MCF 10A (cell line): ENCODE data around the gene GOLT1A. TPM values are rescaled to one million over a fixed set of nuclear protein-coding genes. Genes with fewer than 3 reads are reported as not detected.

Experiments used
- BruUV-seq: library from RNA; stranded (reverse); fragments of 400-500 nt; replicated peaks from 2 replicates; lab custom pipeline; 2021; lab: Mats Ljungman, UMichigan
- CTCF ChIA-PET: fragments of 300-600 bp; sonication (Branson Sonifier 250); formaldehyde crosslinking; extraction: SDS; loops from one replicate; lab custom pipeline; 2021; ENCODE audit warnings: antibody characterized with exemption, inconsistent platforms; lab: Yijun Ruan, JAX
- POLR2A ChIA-PET: fragments of 300-600, 350-650 bp; sonication (Branson Sonifier 250); formaldehyde crosslinking; extraction: SDS; loops from one replicate; lab custom pipeline; 2020; ENCODE audit warnings: antibody characterized with exemption, inconsistent platforms; lab: Yijun Ruan, JAX
- DNase-seq: peaks from one replicate; pipeline ENCODE4 v3.0.0-alpha.2; 2018; ENCODE audit not compliant: unreplicated experiment
- H3K27ac Mint-ChIP-seq: one replicate; pipeline ENCODE4 v1.8.0; 2022; ENCODE audit warnings: mild to moderate bottlenecking, low read depth, mixed read lengths; ENCODE audit not compliant: unreplicated experiment
- H3K27me3 Mint-ChIP-seq: one replicate; pipeline ENCODE4 v1.8.0; 2022; ENCODE audit warnings: mixed read lengths; ENCODE audit not compliant: insufficient read depth, unreplicated experiment
- H3K36me3 Mint-ChIP-seq: one replicate; pipeline ENCODE4 v1.8.0; 2022; ENCODE audit warnings: mild to moderate bottlenecking, moderate library complexity, mixed read lengths; ENCODE audit not compliant: insufficient read depth, unreplicated experiment
- H3K4me1 Mint-ChIP-seq: one replicate; pipeline ENCODE4 v1.8.0; 2022; ENCODE audit warnings: mixed read lengths; ENCODE audit not compliant: insufficient read depth, unreplicated experiment
- H3K4me3 Mint-ChIP-seq: one replicate; pipeline ENCODE4 v1.8.0; 2022; ENCODE audit warnings: mild to moderate bottlenecking, moderate library complexity, mixed read lengths; ENCODE audit not compliant: unreplicated experiment
- H3K9me3 Mint-ChIP-seq: one replicate; pipeline ENCODE4 v1.8.0; 2022; ENCODE audit warnings: mixed read lengths; ENCODE audit not compliant: unreplicated experiment
- CTCF ChIP-seq: fragments of 200-600 bp; IDR thresholded peaks from one replicate; pipeline ENCODE4 v1.8.0; 2022; ENCODE audit warnings: antibody characterized with exemption, mild to moderate bottlenecking; ENCODE audit not compliant: unreplicated experiment
- intact Hi-C: fragments of 100-400 bp; cut with micrococcal nuclease; formaldehyde crosslinking; loops from 2 replicates; pipeline ENCODE4 v1.14.1; 2022
- total RNA-seq: library from RNA; stranded (reverse); gene quantifications from 2 replicates; pipeline ENCODE4 v1.2.3, GENCODE V29; 2022

The GOLT1A gene
- total RNA-seq, 1 experiment from 2014 or later, result 11.5 TPM

- POLR2A ChIA-PET, result interaction anchor here (1.0 to 1.1 kb wide), 2 partner anchors 9 to 82 kb away, joined by 3 read pairs; no protein-coding TSS in a partner anchor
- no TSS peak for BruUV-seq
- Mint-ChIP-seq H3K36me3 (peaks cover 82% of the 10 kb centered on the region), H3K4me1 (no peaks in the 10 kb centered on the region), H3K4me3 (no peak overlapping the region), H3K27me3 (no peaks in the 10 kb centered on the region), H3K27ac (no peak overlapping the region), H3K9me3 (no peaks in the 10 kb centered on the region)
- intact Hi-C loops, result no loop called here
- TF ChIP-seq CTCF, result no peak
- CTCF ChIA-PET, result interaction anchor here (0.5 to 1.7 kb wide), 4 partner anchors 43 to 424 kb away, joined by 3 to 9 read pairs (median 4); no protein-coding TSS in a partner anchor
- DNase-seq, result no peak
These were observed 36.1 kb upstream of the GOLT1A start for GRCh38 chr1:204249736-204250427.

- peaks cover 86% of the 10 kb centered on the region for H3K36me3 Mint-ChIP-seq
- BruUV-seq, result no TSS peak
- no peak for TF ChIP-seq CTCF
- ChIA-PET CTCF (interaction anchor here (0.8 to 4.1 kb wide), 4 partner anchors 10 to 115 kb away, joined by 3 to 23 read pairs (median 6); no protein-coding TSS in a partner anchor), POLR2A (interaction anchor here (1.3 to 1.5 kb wide), 2 partner anchors 9 to 40 kb away, joined by 3 to 4 read pairs; no protein-coding TSS in a partner anchor)
- intact Hi-C loops, result no loop called here
- no peak overlapping the region for H3K27ac Mint-ChIP-seq
- no peaks in the 10 kb centered on the region for H3K9me3 Mint-ChIP-seq
- no peaks in the 10 kb centered on the region for H3K27me3 Mint-ChIP-seq
- H3K4me1 Mint-ChIP-seq, result no peaks in the 10 kb centered on the region
- DNase-seq, result no peak
- no peak overlapping the region for H3K4me3 Mint-ChIP-seq
These were observed 35.2 kb upstream of the GOLT1A start for GRCh38 chr1:204248954-204249353.

GRCh38 chr1:204246876-204247275 lies 33.1 kb upstream of the GOLT1A start:
- CTCF ChIA-PET, result interaction anchor here (0.6 to 4.1 kb wide), 6 partner anchors 11 to 222 kb away, joined by 3 to 23 read pairs (median 6); no protein-coding TSS in a partner anchor
- no peaks in the 10 kb centered on the region for H3K27me3 Mint-ChIP-seq

More at GRCh38 chr1:204246876-204247275, 33.1 kb upstream of the GOLT1A start:
- POLR2A ChIA-PET, result interaction anchor here (0.8 to 1.4 kb wide), 2 partner anchors 95 to 254 kb away, joined by 3 to 4 read pairs; no protein-coding TSS in a partner anchor
- H3K36me3 Mint-ChIP-seq, result peaks cover 86% of the 10 kb centered on the region
- no TSS peak for BruUV-seq
- H3K9me3 Mint-ChIP-seq, result no peaks in the 10 kb centered on the region
- no peak for DNase-seq
- intact Hi-C loops, result no loop called here
- H3K27ac Mint-ChIP-seq, result peak overlapping the region; percentile 52
- H3K4me3 Mint-ChIP-seq, result no peak overlapping the region
- TF ChIP-seq CTCF, result no peak
- no peaks in the 10 kb centered on the region for H3K4me1 Mint-ChIP-seq
